Nephron (organoid): ENCODE measurements around the gene TMEM164.

ENCODE experiments used
- H3K27ac Mint-ChIP-seq, 3 experiments: 2 replicates each; pipeline ENCODE4 v1.8.0; 2020; ENCODE audit warnings: mixed read lengths in 3 of 3, mild to moderate bottlenecking in 2 of 3, moderate library complexity in 1 of 3
- H3K27me3 Mint-ChIP-seq: 2 replicates; pipeline ENCODE4 v1.8.0; 2021; ENCODE audit warnings: low read depth, mild to moderate bottlenecking, moderate library complexity, mixed read lengths
- H3K36me3 Mint-ChIP-seq: 2 replicates; pipeline ENCODE4 v1.8.0; 2020; ENCODE audit warnings: low read depth, mixed read lengths
- H3K4me1 Mint-ChIP-seq: 2 replicates; pipeline ENCODE4 v1.8.0; 2020; ENCODE audit warnings: mixed read lengths
- H3K4me3 Mint-ChIP-seq, 3 experiments: 2 replicates each; pipeline ENCODE4 v1.8.0; 2020; ENCODE audit warnings: mild to moderate bottlenecking in 3 of 3, mixed read lengths in 3 of 3, moderate library complexity in 2 of 3
- H3K9me3 Mint-ChIP-seq: 2 replicates; pipeline ENCODE4 v1.8.0; 2020; ENCODE audit warnings: mixed read lengths
- CTCF ChIP-seq, 3 experiments: fragments of 200-600 bp; sonication (generic); IDR thresholded peaks; one replicate each; pipeline ENCODE4 v1.5.0; 2021; ENCODE audit warnings: antibody characterized with exemption in 3 of 3; ENCODE audit not compliant: unreplicated experiment in 3 of 3

Gene TMEM164

GRCh38 chrX:110015032-110015431 lies 12.1 kb downstream of the TMEM164 start:
- no peak overlapping the region for H3K4me3 Mint-ChIP-seq
- no peaks in the 10 kb centered on the region for H3K9me3 Mint-ChIP-seq
- no peaks in the 10 kb centered on the region for H3K27me3 Mint-ChIP-seq
- no peak for TF ChIP-seq CTCF (IDR thresholded peaks at IDR 0.05; ENCODE audit: unreplicated experiment in 3 of 3)
- H3K4me1 Mint-ChIP-seq = peaks cover 53% of the 10 kb centered on the region
- peaks cover 35% of the 10 kb centered on the region for H3K36me3 Mint-ChIP-seq
- H3K27ac Mint-ChIP-seq = peak overlapping the region; percentile 49 to 76 (median 65)

GRCh38 chrX:110015915-110016314 lies 13.0 kb downstream of the TMEM164 start:
- Mint-ChIP-seq H3K27me3 (no peaks in the 10 kb centered on the region), H3K4me1 (peaks cover 45% of the 10 kb centered on the region), H3K4me3 (peak overlapping the region in 1 of 3 experiments; percentile 28), H3K27ac (peak overlapping the region; percentile 43 to 76 (median 49)), H3K36me3 (peaks cover 26% of the 10 kb centered on the region), H3K9me3 (no peaks in the 10 kb centered on the region)
- no peak for TF ChIP-seq CTCF (IDR thresholded peaks at IDR 0.05; ENCODE audit: unreplicated experiment in 3 of 3)

GRCh38 chrX:110020536-110020935 lies 17.6 kb downstream of the TMEM164 start:
- Mint-ChIP-seq H3K4me1 (peaks cover 32% of the 10 kb centered on the region), H3K27ac (no peak overlapping the region), H3K4me3 (no peak overlapping the region), H3K36me3 (peaks cover 8% of the 10 kb centered on the region), H3K27me3 (no peaks in the 10 kb centered on the region), H3K9me3 (no peaks in the 10 kb centered on the region)
- TF ChIP-seq CTCF (IDR thresholded peaks at IDR 0.05; ENCODE audit: unreplicated experiment in 3 of 3) = no peak

- Mint-ChIP-seq H3K9me3 (no peaks in the 10 kb centered on the region), H3K27ac (no peak overlapping the region), H3K27me3 (no peaks in the 10 kb centered on the region), H3K36me3 (peaks cover 14% of the 10 kb centered on the region), H3K4me1 (peaks cover 32% of the 10 kb centered on the region), H3K4me3 (no peak overlapping the region)
- no peak for TF ChIP-seq CTCF (IDR thresholded peaks at IDR 0.05; ENCODE audit: unreplicated experiment in 3 of 3)
These were observed 18.5 kb downstream of the TMEM164 start for GRCh38 chrX:110021258-110022022.

GRCh38 chrX:110022599-110023448 lies 19.9 kb downstream of the TMEM164 start:
- Mint-ChIP-seq H3K27ac (peak overlapping the region; percentile 14 to 71 (median 44)), H3K4me1 (peaks cover 38% of the 10 kb centered on the region), H3K27me3 (no peaks in the 10 kb centered on the region), H3K36me3 (peaks cover 14% of the 10 kb centered on the region), H3K4me3 (no peak overlapping the region), H3K9me3 (no peaks in the 10 kb centered on the region)
- TF ChIP-seq CTCF (IDR thresholded peaks at IDR 0.05; ENCODE audit: unreplicated experiment in 3 of 3) = no peak
